A204.1 (cell line): ENCODE data around the gene ASXL2.
A peak's percentile ranks its signal among the peaks of the same experiment; 100 is the strongest.

Source experiments
- FAIRE-seq: peaks from 2 replicates; lab custom pipeline; 2012; peaks lifted over from hg19 to GRCh38; lab: Jason Lieb, UNC

Gene ASXL2

GRCh38 chr2:25797620-25798488 lies 80.4 kb downstream of the ASXL2 start:
- no peak for FAIRE-seq

GRCh38 chr2:25794544-25795276 lies 83.6 kb downstream of the ASXL2 start:
- no peak for FAIRE-seq

- FAIRE-seq = peak; percentile 65
Measured at GRCh38 chr2:25790074-25790790, 88.1 kb downstream of the ASXL2 start.

- FAIRE-seq = no peak
Measured at GRCh38 chr2:25788457-25788856, 89.8 kb downstream of the ASXL2 start.

GRCh38 chr2:25787020-25787419 lies 91.3 kb downstream of the ASXL2 start:
- no peak for FAIRE-seq

- FAIRE-seq = no peak
Measured at GRCh38 chr2:25784404-25784803, 93.9 kb downstream of the ASXL2 start.

GRCh38 chr2:25777077-25777476 lies 101.2 kb downstream of the ASXL2 start:
- no peak for FAIRE-seq

- FAIRE-seq = no peak
Measured at GRCh38 chr2:25772078-25772477, 106.2 kb downstream of the ASXL2 start.

GRCh38 chr2:25763575-25763974 lies 114.7 kb downstream of the ASXL2 start:
- FAIRE-seq = no peak

- FAIRE-seq = no peak
Measured at GRCh38 chr2:25760297-25760696, 118.0 kb downstream of the ASXL2 start.

GRCh38 chr2:25758348-25758747 lies 119.9 kb downstream of the ASXL2 start:
- no peak for FAIRE-seq

- FAIRE-seq = no peak
Measured at GRCh38 chr2:25757906-25758305, 120.4 kb downstream of the ASXL2 start.

- FAIRE-seq = no peak
Measured at GRCh38 chr2:25756536-25756935, 121.8 kb downstream of the ASXL2 start.

GRCh38 chr2:25749676-25750075 lies 128.6 kb downstream of the ASXL2 start:
- no peak for FAIRE-seq

GRCh38 chr2:25744055-25744454 lies 134.2 kb downstream of the ASXL2 start:
- FAIRE-seq = no peak

- no peak for FAIRE-seq
Measured at GRCh38 chr2:25743132-25743830, 135.0 kb downstream of the ASXL2 start.

- no peak for FAIRE-seq
Measured at GRCh38 chr2:25742501-25742900, 135.8 kb downstream of the ASXL2 start.

GRCh38 chr2:25740810-25741381 lies 137.4 kb downstream of the ASXL2 start:
- FAIRE-seq = no peak

- FAIRE-seq = no peak
Measured at GRCh38 chr2:25738383-25739343, 139.6 kb downstream of the ASXL2 start.

GRCh38 chr2:25736899-25737515 lies 141.3 kb downstream of the ASXL2 start:
- FAIRE-seq = no peak
